T-cell (primary cell): ENCODE measurements around the gene HSPA8. TPM values are rescaled to one million over a fixed set of nuclear protein-coding genes. Genes with fewer than 3 reads are reported as not detected.

Experiments
- ATAC-seq, 4 experiments: fragments of 200-7000 bp in 3 of 4; fragments of 150-1000 bp in 1 of 4; cut with Tn5 transposase; replicated peaks in 1 of 4; 1 replicate in 3 of 4; 2 replicates in 1 of 4; pipeline ENCODE4 v1.10.0; 2021; ENCODE audit warnings: moderate library complexity in 3 of 4, mild to moderate bottlenecking in 2 of 4, moderate number of reproducible peaks in 1 of 4
- CTCF ChIA-PET, 2 donors: fragments of 300-600 bp; sonication (Branson Sonifier 250); formaldehyde crosslinking; loops; one replicate each; lab custom pipeline; 2022; ENCODE audit warnings: antibody characterized with exemption in 2 of 2; lab: Charles Lee
- POLR2A ChIA-PET, 2 donors: fragments of 300-600 bp; sonication (Branson Sonifier 250); formaldehyde crosslinking; loops; one replicate each; lab custom pipeline; 2022; ENCODE audit warnings: antibody characterized with exemption in 2 of 2; lab: Charles Lee
- DNase-seq, 35 experiments: peaks; one replicate each; pipeline versions ENCODE4 v3.0.0 to v3.0.0-alpha.2; 2013 to 2023
- H3K27ac ChIP-seq: one replicate; pipeline ENCODE4 v1.5.1; 2013; ENCODE audit warnings: low read length
- H3K27me3 ChIP-seq, 2 experiments: replicated peaks in 1 of 2; 1 replicate in 1 of 2; 2 replicates in 1 of 2; pipeline versions ENCODE4 v1.6.1 to v1.7.0; 2013; ENCODE audit warnings: low read length in 1 of 2, mixed read lengths in 1 of 2; ENCODE audit not compliant: control insufficient read depth in 2 of 2, insufficient read depth in 2 of 2; ENCODE audit errors: extremely low read depth in 1 of 2
- H3K36me3 ChIP-seq, 2 donors: 1 replicate in 1 of 2; 2 replicates in 1 of 2; pipeline versions ENCODE4 v1.6.1 to v1.7.0; 2013; ENCODE audit warnings: low read length in 1 of 2; ENCODE audit not compliant: control insufficient read depth in 2 of 2, insufficient read depth in 1 of 2; ENCODE audit errors: extremely low read depth in 1 of 2
- H3K4me1 ChIP-seq, 2 experiments: 1 replicate in 1 of 2; 2 replicates in 1 of 2; pipeline versions ENCODE4 v1.6.1 to v1.7.0; 2013; ENCODE audit warnings: low read length in 2 of 2, mixed read lengths in 1 of 2; ENCODE audit not compliant: insufficient read depth in 2 of 2, control insufficient read depth in 1 of 2; ENCODE audit errors: extremely low read depth in 1 of 2
- H3K4me3 ChIP-seq, 2 donors: 1 replicate in 1 of 2; 2 replicates in 1 of 2; pipeline versions ENCODE4 v1.5.1 to v1.7.0; 2013; ENCODE audit warnings: mild to moderate bottlenecking in 2 of 2, low read length in 1 of 2, moderate library complexity in 1 of 2; ENCODE audit not compliant: control insufficient read depth in 1 of 2; ENCODE audit errors: extremely low read depth in 1 of 2
- H3K9me3 ChIP-seq: 2 replicates; pipeline ENCODE4 v1.7.0; 2013
- H3K27ac Mint-ChIP-seq, 2 donors: one replicate each; pipeline ENCODE4 v1.8.0; 2020 to 2021; ENCODE audit warnings: mild to moderate bottlenecking in 2 of 2, mixed read lengths in 2 of 2
- H3K27me3 Mint-ChIP-seq, 2 donors: one replicate each; pipeline ENCODE4 v1.8.0; 2021 to 2022; ENCODE audit warnings: mixed read lengths in 2 of 2
- H3K36me3 Mint-ChIP-seq: one replicate; pipeline ENCODE4 v1.8.0; 2021; ENCODE audit warnings: mixed read lengths
- H3K4me1 Mint-ChIP-seq, 3 donors: one replicate each; pipeline ENCODE4 v1.8.0; 2020 to 2022; ENCODE audit warnings: mixed read lengths in 3 of 3, mild to moderate bottlenecking in 1 of 3
- H3K4me3 Mint-ChIP-seq, 3 donors: one replicate each; pipeline ENCODE4 v1.8.0; 2020 to 2022; ENCODE audit warnings: mild to moderate bottlenecking in 3 of 3, mixed read lengths in 3 of 3, moderate library complexity in 3 of 3
- H3K9me3 Mint-ChIP-seq, 3 donors: one replicate each; pipeline ENCODE4 v1.8.0; 2020 to 2022; ENCODE audit warnings: mixed read lengths in 3 of 3
- WGBS: methylation state at CpG from one replicate; pipeline ENCODE4 v1.1.5; 2013; ENCODE audit warnings: missing lambda C conversion rate; ENCODE audit not compliant: insufficient coverage; 5-methylcytosine and 5-hydroxymethylcytosine counted together
- total RNA-seq, 35 experiments: library from RNA in 6 of 35; stranded (reverse) in 6 of 35; fragments of 120-200 nt in 1 of 35; gene quantifications; one replicate each; pipeline versions ENCODE4 v1.2.1 to v1.2.4 and lab custom pipeline; 2013 to 2026

HSPA8 gene
- total RNA-seq, 5 donors from 2014 or later (not counting 1 experiment from before 2014, with no cell fraction given): 791 to 1,086 (median 843) TPM

DNA sequence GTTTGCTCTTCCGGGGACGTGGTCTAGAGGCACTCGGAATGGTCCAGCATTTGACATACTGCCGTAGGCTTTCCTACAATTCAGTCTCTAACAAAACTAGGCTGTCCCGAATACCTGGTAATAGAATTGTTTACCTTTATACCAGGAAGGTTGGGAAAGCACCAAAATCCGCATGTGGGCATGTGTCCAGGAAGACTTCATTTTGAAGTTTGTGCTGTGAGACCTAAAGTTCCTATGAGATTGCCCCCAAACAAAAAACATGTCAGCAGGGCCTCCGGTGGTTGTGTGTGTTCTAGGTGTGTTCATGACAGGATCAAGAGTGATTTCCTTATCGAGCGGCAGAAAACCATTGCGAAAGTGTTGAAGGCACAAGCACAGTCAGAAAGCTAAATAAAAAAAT lies 26.1 kb downstream of the HSPA8 start:
- 89% methylated on average over 4 of the region's 10 CpGs for WGBS
- Mint-ChIP-seq H3K36me3 (no peaks in the 10 kb centered on the region), H3K9me3 (no peaks in the 10 kb centered on the region), H3K27me3 (no peaks in the 10 kb centered on the region), H3K4me3 (no peak overlapping the region), H3K4me1 (no peaks in the 10 kb centered on the region), H3K27ac (no peak overlapping the region)
- Histone ChIP-seq H3K36me3 (no peaks in the 10 kb centered on the region), H3K4me3 (no peak overlapping the region), H3K4me1 (no peaks in the 10 kb centered on the region), H3K27me3 (peaks cover 0 to 10% of the 10 kb centered on the region in 2 experiments), H3K27ac (no peak overlapping the region), H3K9me3 (no peaks in the 10 kb centered on the region)
- DNase-seq: no peak
- ChIA-PET CTCF (interaction anchor here (0.7 to 2.0 kb wide), 4 partner anchors 19 to 161 kb away, joined by 3 to 7 read pairs (median 4); no protein-coding TSS in a partner anchor), POLR2A (no interaction called here)
- no peak for ATAC-seq

DNA sequence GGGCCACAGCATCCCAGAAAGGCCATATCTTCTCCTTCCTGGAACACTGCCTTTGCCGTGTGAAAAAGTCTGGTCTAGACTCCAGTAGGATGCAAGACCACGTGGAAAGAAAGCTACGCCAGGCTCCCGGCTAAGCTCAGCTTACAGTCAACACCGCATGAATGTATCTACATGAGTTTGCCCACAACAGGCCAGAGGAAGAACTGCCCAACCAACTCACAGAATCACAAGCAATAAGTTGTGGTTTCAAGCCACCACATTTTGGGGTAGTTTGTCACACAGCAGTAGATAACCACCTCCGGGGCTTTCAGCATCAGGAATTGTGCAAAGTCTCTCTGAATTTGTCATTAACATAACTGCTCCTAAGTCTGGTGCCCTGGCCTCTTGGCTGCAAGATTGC lies 27.3 kb downstream of the HSPA8 start:
- H3K36me3 ChIP-seq: no peaks in the 10 kb centered on the region
- no peaks in the 10 kb centered on the region for H3K9me3 ChIP-seq
- peaks cover 0 to 10% of the 10 kb centered on the region in 2 experiments for H3K27me3 ChIP-seq
- 71% methylated on average over 6 of the region's 6 CpGs for WGBS
- no peak for ATAC-seq
- Mint-ChIP-seq H3K4me1 (no peaks in the 10 kb centered on the region), H3K27me3 (no peaks in the 10 kb centered on the region), H3K27ac (no peak overlapping the region), H3K36me3 (no peaks in the 10 kb centered on the region), H3K4me3 (no peak overlapping the region), H3K9me3 (no peaks in the 10 kb centered on the region)
- CTCF ChIA-PET: interaction anchor here (1.1 to 1.8 kb wide), 4 partner anchors 12 to 212 kb away, joined by 3 to 10 read pairs (median 5); no protein-coding TSS in a partner anchor
- H3K4me3 ChIP-seq: no peak overlapping the region
- no peak for DNase-seq
- POLR2A ChIA-PET: no interaction called here
- H3K27ac ChIP-seq: no peak overlapping the region
- no peaks in the 10 kb centered on the region for H3K4me1 ChIP-seq

DNA sequence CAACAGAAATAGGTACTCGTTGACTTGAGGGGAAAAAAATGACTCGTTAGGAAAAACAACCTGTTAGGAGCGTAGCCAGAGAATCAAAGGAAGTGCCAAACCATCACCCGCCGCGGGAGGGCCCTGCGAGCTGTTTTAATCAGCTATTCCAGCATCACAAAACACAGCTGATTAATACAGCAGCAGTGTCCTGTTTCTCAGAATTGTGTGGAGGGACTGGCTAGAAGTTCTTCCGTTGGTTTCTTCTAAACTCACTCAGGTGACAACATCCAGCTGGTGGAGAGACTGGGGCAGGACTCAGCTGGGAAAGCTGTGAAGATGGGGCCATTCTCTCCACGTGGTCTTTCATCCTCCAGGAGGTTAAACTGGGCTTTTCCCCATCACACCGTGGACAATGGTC lies 28.0 kb downstream of the HSPA8 start:
- Histone ChIP-seq H3K4me1 (no peaks in the 10 kb centered on the region), H3K4me3 (no peak overlapping the region), H3K27me3 (peaks cover 0 to 10% of the 10 kb centered on the region in 2 experiments), H3K36me3 (no peaks in the 10 kb centered on the region), H3K9me3 (no peaks in the 10 kb centered on the region), H3K27ac (no peak overlapping the region)
- Mint-ChIP-seq H3K36me3 (no peaks in the 10 kb centered on the region), H3K4me3 (no peak overlapping the region), H3K4me1 (no peaks in the 10 kb centered on the region), H3K27me3 (no peaks in the 10 kb centered on the region), H3K27ac (no peak overlapping the region), H3K9me3 (no peaks in the 10 kb centered on the region)
- ChIA-PET CTCF (interaction anchor here (0.6 to 1.8 kb wide), 5 partner anchors 11 to 667 kb away, joined by 3 to 10 read pairs (median 5); no protein-coding TSS in a partner anchor), POLR2A (no interaction called here)
- ATAC-seq (no peak), DNase-seq (peak in 1 of 35 experiments; percentile 22)
- 78% methylated on average over 2 of the region's 10 CpGs for WGBS

DNA sequence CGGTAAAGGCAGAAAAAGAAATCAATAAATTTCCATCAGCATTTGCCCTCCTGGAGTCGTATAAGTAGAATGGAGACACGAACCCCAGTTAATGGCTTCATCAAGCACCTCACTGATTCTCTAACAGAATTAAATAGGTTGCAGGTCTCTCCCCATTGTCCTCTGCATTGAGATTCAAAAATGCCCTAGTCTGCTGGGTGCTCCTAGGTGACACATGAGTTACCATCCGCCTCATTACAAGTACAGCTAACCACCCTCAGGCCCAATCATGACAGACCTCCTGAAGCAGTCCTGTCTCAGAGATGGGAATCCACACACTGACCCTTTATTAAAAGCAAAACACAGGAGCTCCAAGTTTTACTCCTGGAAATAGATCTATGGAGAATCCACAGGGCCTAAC lies 31.4 kb downstream of the HSPA8 start:
- DNase-seq (no peak), ATAC-seq (no peak)
- Histone ChIP-seq H3K27ac (no peak overlapping the region), H3K4me3 (no peak overlapping the region), H3K4me1 (no peaks in the 10 kb centered on the region), H3K9me3 (no peaks in the 10 kb centered on the region), H3K27me3 (no peaks in the 10 kb centered on the region), H3K36me3 (no peaks in the 10 kb centered on the region)
- Mint-ChIP-seq H3K4me3 (no peak overlapping the region), H3K36me3 (no peaks in the 10 kb centered on the region), H3K27me3 (no peaks in the 10 kb centered on the region), H3K4me1 (no peaks in the 10 kb centered on the region), H3K9me3 (no peaks in the 10 kb centered on the region), H3K27ac (no peak overlapping the region)
- 93% methylated on average over 4 of the region's 4 CpGs for WGBS
- ChIA-PET CTCF (interaction anchor here (0.5 to 1.0 kb wide), 2 partner anchors 167 to 178 kb away, joined by 5 read pairs; no protein-coding TSS in a partner anchor), POLR2A (no interaction called here)

DNA sequence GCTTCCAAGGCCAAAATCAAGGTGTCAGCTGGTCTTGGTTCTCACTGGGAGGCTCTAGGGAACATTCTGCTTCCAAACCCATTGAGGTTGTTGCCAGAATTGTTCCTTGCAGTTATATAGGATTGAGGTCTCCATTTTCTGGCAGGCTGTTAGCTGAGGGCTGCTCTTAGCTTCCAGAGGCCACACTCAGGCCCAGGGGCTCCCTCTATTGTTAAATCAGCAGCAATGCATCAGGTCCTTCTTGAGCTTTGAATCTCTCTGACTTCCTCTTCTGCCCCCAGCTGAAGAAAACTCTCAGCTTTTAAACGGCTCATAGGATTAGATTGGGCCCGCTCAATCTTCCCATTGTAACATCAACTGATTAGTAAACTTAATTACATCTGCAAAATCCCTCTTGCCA lies 41.0 kb downstream of the HSPA8 start:
- Histone ChIP-seq H3K27ac (no peak overlapping the region), H3K4me3 (no peak overlapping the region), H3K4me1 (peaks cover 0 to 5% of the 10 kb centered on the region in 2 experiments), H3K9me3 (no peaks in the 10 kb centered on the region), H3K27me3 (peaks cover 0 to 12% of the 10 kb centered on the region in 2 experiments), H3K36me3 (no peaks in the 10 kb centered on the region)
- CTCF ChIA-PET: interaction anchor here (0.5 to 1.9 kb wide), 19 partner anchors 9 to 1837 kb away, joined by 3 to 8 read pairs (median 4); no protein-coding TSS in a partner anchor
- H3K27ac Mint-ChIP-seq: no peak overlapping the region
- no peaks in the 10 kb centered on the region for H3K36me3 Mint-ChIP-seq
- no peaks in the 10 kb centered on the region for H3K9me3 Mint-ChIP-seq
- peaks cover 4 to 10% of the 10 kb centered on the region in 2 donors for H3K27me3 Mint-ChIP-seq
- DNase-seq (peak in 19 of 35 experiments; percentile 1 to 56 (median 9)), ATAC-seq (peak; percentile 43 to 73 (median 60))
- H3K4me1 Mint-ChIP-seq: peaks cover 6 to 8% (median 8%) of the 10 kb centered on the region in 3 donors
- 0% methylated on average over 1 of the region's 2 CpGs for WGBS
- POLR2A ChIA-PET: interaction anchor here (0.5 to 0.7 kb wide), 2 partner anchors 64 to 99 kb away, joined by 3 to 7 read pairs; no protein-coding TSS in a partner anchor
- no peak overlapping the region for H3K4me3 Mint-ChIP-seq

DNA sequence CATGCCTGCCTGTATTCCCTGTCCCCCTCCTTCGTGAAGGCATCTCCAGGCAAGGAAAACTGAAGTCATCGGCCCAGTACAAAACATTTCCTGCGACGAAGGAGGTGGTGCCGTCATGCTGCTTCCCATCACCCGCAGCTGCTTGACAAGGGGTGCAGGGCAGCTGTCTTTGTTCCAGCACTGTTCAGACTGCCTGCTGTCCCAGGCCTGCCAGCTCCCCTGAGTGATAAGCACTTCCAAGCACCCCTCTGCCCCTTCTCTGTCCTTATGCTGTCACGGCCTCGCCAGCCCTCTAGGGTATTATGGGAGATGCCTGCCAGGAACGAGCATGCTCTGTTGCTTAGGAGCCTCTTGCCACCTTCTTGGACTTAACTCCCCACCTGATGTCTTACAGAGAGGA lies 43.2 kb downstream of the HSPA8 start:
- ATAC-seq: no peak
- peaks cover 4 to 10% of the 10 kb centered on the region in 2 donors for H3K27me3 Mint-ChIP-seq
- Histone ChIP-seq H3K27ac (no peak overlapping the region), H3K9me3 (no peaks in the 10 kb centered on the region), H3K4me3 (no peak overlapping the region), H3K4me1 (peaks cover 0 to 5% of the 10 kb centered on the region in 2 experiments), H3K36me3 (no peaks in the 10 kb centered on the region), H3K27me3 (peaks cover 0 to 10% of the 10 kb centered on the region in 2 experiments)
- DNase-seq: no peak
- POLR2A ChIA-PET: no interaction called here
- H3K27ac Mint-ChIP-seq: no peak overlapping the region
- H3K36me3 Mint-ChIP-seq: no peaks in the 10 kb centered on the region
- H3K4me1 Mint-ChIP-seq: peaks cover 6 to 8% (median 8%) of the 10 kb centered on the region in 3 donors
- H3K9me3 Mint-ChIP-seq: no peaks in the 10 kb centered on the region
- H3K4me3 Mint-ChIP-seq: no peak overlapping the region
- 89% methylated on average over 9 of the region's 9 CpGs for WGBS
- CTCF ChIA-PET: no interaction called here
